Thyroid gland (tissue), 4 donors: ENCODE data around the gene PLD6. TPM values are rescaled to one million over a fixed set of nuclear protein-coding genes. Genes with fewer than 3 reads are reported as not detected.

ENCODE experiments used
- DNase-seq, 2 donors: peaks; one replicate each; pipeline ENCODE4 v3.0.0-alpha.2; 2019
- H3K27ac ChIP-seq, 3 donors: fragments of 200-600 bp; sonication (generic); 1 replicate in 2 of 3; 2 replicates in 1 of 3; pipeline ENCODE4 v1.5.1; 2016 to 2019; ENCODE audit warnings: mild to moderate bottlenecking in 1 of 3, moderate library complexity in 1 of 3
- H3K27me3 ChIP-seq: fragments of 200-600 bp; sonication (generic); one replicate; pipeline ENCODE4 v1.5.1; 2019
- H3K36me3 ChIP-seq, 2 donors: fragments of 200-600 bp; sonication (generic); one replicate each; pipeline ENCODE4 v1.5.1; 2016 to 2019
- H3K4me1 ChIP-seq, 2 donors: fragments of 200-600 bp; sonication (generic); one replicate each; pipeline ENCODE4 v1.5.1; 2017 to 2019
- H3K4me3 ChIP-seq, 3 donors: fragments of 200-600 bp; sonication (generic); replicated peaks in 1 of 3; 1 replicate in 2 of 3; 2 replicates in 1 of 3; pipeline ENCODE4 v1.5.1; 2016; ENCODE audit warnings: mild to moderate bottlenecking in 1 of 3
- H3K9me3 ChIP-seq: fragments of 200-600 bp; sonication (generic); one replicate; pipeline ENCODE4 v1.5.1; 2017
- CTCF ChIP-seq, 6 experiments: fragments of 200-600 bp in 3 of 6; fragments of 450-650 bp in 3 of 6; sonication (generic) in 3 of 6; IDR thresholded peaks; one replicate each; pipeline ENCODE4 v1.5.1; 2016 to 2019; ENCODE audit warnings: antibody characterized with exemption in 6 of 6, mild to moderate bottlenecking in 2 of 6, inconsistent platforms in 1 of 6, moderate library complexity in 1 of 6
- POLR2A ChIP-seq, 2 donors: fragments of 450-650 bp; IDR thresholded peaks; one replicate each; pipeline ENCODE4 v1.6.1; 2017; ENCODE audit warnings: antibody characterized with exemption in 2 of 2, mild to moderate bottlenecking in 2 of 2, moderate library complexity in 1 of 2
- WGBS, 2 donors: methylation state at CpG; one replicate each; pipeline ENCODE4 v1.1.5; 2017; 5-methylcytosine and 5-hydroxymethylcytosine counted together
- intact Hi-C: fragments of 100-400 bp; cut with DNase I; formaldehyde crosslinking; loops from one replicate; pipeline ENCODE4 v1.15.1; 2023
- total RNA-seq, 4 donors: library from RNA; depleted of rRNA; stranded (reverse); fragments of >200 nt; gene quantifications; one replicate each; pipeline ENCODE4 v1.2.3, GENCODE V29; 2016

The PLD6 gene
- total RNA-seq, 4 donors from 2014 or later: 1.3 to 3.2 (median 2.5) TPM

- 87 to 88% methylated on average over 4 of the region's 4 CpGs for WGBS, 2 donors
- TF ChIP-seq CTCF (IDR thresholded peaks at IDR 0.05) (no peak), POLR2A (IDR thresholded peaks at IDR 0.05) (no peak)
- no peak for DNase-seq
- H3K4me1 ChIP-seq: peaks cover 14 to 22% of the 10 kb centered on the region in 2 donors
- no peak overlapping the region for H3K4me3 ChIP-seq
- no peak overlapping the region for H3K27ac ChIP-seq
- no peaks in the 10 kb centered on the region for H3K9me3 ChIP-seq
- intact Hi-C loops: no loop called here
- H3K27me3 ChIP-seq: no peaks in the 10 kb centered on the region
- H3K36me3 ChIP-seq: peaks cover 55 to 61% of the 10 kb centered on the region in 2 donors
Observed at GRCh38 chr17:17169396-17169795, 36.7 kb downstream of the PLD6 start.

- no peak for DNase-seq
- Histone ChIP-seq H3K4me3 (no peak overlapping the region), H3K36me3 (peaks cover 51 to 61% of the 10 kb centered on the region in 2 donors), H3K9me3 (no peaks in the 10 kb centered on the region), H3K27ac (no peak overlapping the region), H3K27me3 (no peaks in the 10 kb centered on the region), H3K4me1 (peaks cover 14 to 22% of the 10 kb centered on the region in 2 donors)
- intact Hi-C loops: no loop called here
- TF ChIP-seq POLR2A (IDR thresholded peaks at IDR 0.05) (no peak), CTCF (IDR thresholded peaks at IDR 0.05) (no peak)
- 94 to 100% methylated on average over 2 to 5 of the region's 5 CpGs for WGBS, 2 donors
Observed at GRCh38 chr17:17168401-17168800, 37.7 kb downstream of the PLD6 start.

GRCh38 chr17:17167986-17168385 is 38.1 kb downstream of the PLD6 start:
- TF ChIP-seq POLR2A (IDR thresholded peaks at IDR 0.05) (no peak), CTCF (IDR thresholded peaks at IDR 0.05) (no peak)
- Histone ChIP-seq H3K36me3 (peaks cover 49 to 61% of the 10 kb centered on the region in 2 donors), H3K27ac (no peak overlapping the region), H3K4me3 (no peak overlapping the region), H3K9me3 (no peaks in the 10 kb centered on the region), H3K4me1 (peaks cover 14 to 22% of the 10 kb centered on the region in 2 donors), H3K27me3 (no peaks in the 10 kb centered on the region)
- no peak for DNase-seq
- 92 to 94% methylated on average over 8 to 9 of the region's 10 CpGs for WGBS, 2 donors
- intact Hi-C loops: no loop called here

GRCh38 chr17:17167356-17167755 is 38.8 kb downstream of the PLD6 start:
- peaks cover 49 to 59% of the 10 kb centered on the region in 2 donors for H3K36me3 ChIP-seq
- intact Hi-C loops: no loop called here
- 89 to 95% methylated on average over 6 to 10 of the region's 10 CpGs for WGBS, 2 donors
- no peaks in the 10 kb centered on the region for H3K9me3 ChIP-seq
- TF ChIP-seq POLR2A (IDR thresholded peaks at IDR 0.05) (no peak), CTCF (IDR thresholded peaks at IDR 0.05) (no peak)
- no peak overlapping the region for H3K27ac ChIP-seq
- no peaks in the 10 kb centered on the region for H3K27me3 ChIP-seq
- peaks cover 14 to 18% of the 10 kb centered on the region in 2 donors for H3K4me1 ChIP-seq
- DNase-seq: no peak
- no peak overlapping the region for H3K4me3 ChIP-seq

GRCh38 chr17:17166446-17166845 is 39.7 kb downstream of the PLD6 start:
- H3K9me3 ChIP-seq: no peaks in the 10 kb centered on the region
- WGBS, 2 donors: 98% methylated on average over 6 of the region's 8 CpGs; no CpG with 5 or more reads in 1 of the 2 donors
- no peak for DNase-seq
- TF ChIP-seq CTCF (IDR thresholded peaks at IDR 0.05) (no peak), POLR2A (IDR thresholded peaks at IDR 0.05) (no peak)
- H3K36me3 ChIP-seq: peaks cover 51 to 61% of the 10 kb centered on the region in 2 donors
- intact Hi-C loops: no loop called here
- H3K27ac ChIP-seq: no peak overlapping the region
- peaks cover 11 to 14% of the 10 kb centered on the region in 2 donors for H3K4me1 ChIP-seq
- H3K27me3 ChIP-seq: no peaks in the 10 kb centered on the region
- no peak overlapping the region for H3K4me3 ChIP-seq
